Prostate gland (tissue), 2 donors: ENCODE measurements around the gene C1orf35.

Source experiments
- POLR2A ChIP-seq: fragments of 450-650 bp; IDR thresholded peaks from one replicate; pipeline ENCODE4 v1.6.1; 2016; ENCODE audit warnings: antibody characterized with exemption, mild to moderate bottlenecking
- POLR2AphosphoS5 ChIP-seq: sonication (generic); formaldehyde crosslinking; IDR thresholded peaks from one replicate; pipeline ENCODE4 v1.6.1; 2017; ENCODE audit warnings: antibody characterized with exemption
- TF ChIP-seq, protein P1 (sequence below), 4 experiments: fragments of 200-600 bp in 2 of 4; fragments of 450-650 bp in 2 of 4; sonication (generic) in 2 of 4; IDR thresholded peaks; 1 replicate in 3 of 4; 2 replicates in 1 of 4; pipeline ENCODE4 v1.5.1; 2016 to 2019; ENCODE audit warnings: antibody characterized with exemption in 4 of 4, mild to moderate bottlenecking in 2 of 4, moderate library complexity in 2 of 4

DNA sequence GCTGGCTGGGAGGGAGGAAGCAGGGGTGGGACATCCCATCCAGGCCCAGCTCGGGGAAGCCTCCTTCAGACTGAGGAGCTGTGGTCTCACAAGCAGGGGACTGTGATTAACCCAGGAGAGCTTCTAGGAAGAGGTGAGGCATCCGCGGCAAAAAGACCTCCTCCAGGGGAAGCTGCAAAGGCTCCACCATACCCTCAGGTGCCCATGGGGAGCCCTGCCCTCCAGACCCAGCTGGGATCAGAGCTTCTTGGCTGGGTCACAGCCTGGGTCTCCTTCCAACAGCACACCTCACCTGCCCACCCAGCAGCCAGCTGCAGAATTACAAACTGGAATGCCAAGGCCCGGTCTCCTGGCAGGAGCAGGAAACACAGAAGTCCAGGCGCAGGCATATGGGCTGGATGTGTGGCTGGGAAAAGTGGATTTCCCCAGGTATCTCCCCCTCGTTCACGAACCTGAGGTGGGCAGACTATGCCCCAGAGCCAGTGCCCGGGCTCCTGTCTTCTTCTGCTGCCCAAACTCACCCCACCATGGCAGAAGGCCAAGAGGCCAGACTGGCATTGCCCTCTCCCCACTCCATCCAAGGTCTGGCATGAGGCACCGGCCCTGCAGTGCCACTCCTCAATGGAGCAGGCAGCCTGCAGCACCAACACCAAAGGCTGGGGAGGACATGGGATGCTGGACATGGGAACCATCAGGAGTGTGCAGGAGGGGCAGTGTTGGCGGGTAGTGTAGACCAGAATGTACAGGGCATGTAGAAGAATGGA is 36.1 kb downstream of the C1orf35 start:
- TF ChIP-seq, protein P1, sequence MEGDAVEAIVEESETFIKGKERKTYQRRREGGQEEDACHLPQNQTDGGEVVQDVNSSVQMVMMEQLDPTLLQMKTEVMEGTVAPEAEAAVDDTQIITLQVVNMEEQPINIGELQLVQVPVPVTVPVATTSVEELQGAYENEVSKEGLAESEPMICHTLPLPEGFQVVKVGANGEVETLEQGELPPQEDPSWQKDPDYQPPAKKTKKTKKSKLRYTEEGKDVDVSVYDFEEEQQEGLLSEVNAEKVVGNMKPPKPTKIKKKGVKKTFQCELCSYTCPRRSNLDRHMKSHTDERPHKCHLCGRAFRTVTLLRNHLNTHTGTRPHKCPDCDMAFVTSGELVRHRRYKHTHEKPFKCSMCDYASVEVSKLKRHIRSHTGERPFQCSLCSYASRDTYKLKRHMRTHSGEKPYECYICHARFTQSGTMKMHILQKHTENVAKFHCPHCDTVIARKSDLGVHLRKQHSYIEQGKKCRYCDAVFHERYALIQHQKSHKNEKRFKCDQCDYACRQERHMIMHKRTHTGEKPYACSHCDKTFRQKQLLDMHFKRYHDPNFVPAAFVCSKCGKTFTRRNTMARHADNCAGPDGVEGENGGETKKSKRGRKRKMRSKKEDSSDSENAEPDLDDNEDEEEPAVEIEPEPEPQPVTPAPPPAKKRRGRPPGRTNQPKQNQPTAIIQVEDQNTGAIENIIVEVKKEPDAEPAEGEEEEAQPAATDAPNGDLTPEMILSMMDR (IDR thresholded peaks at IDR 0.05) = no peak
- no peak for TF ChIP-seq POLR2A
- TF ChIP-seq POLR2AphosphoS5 = no peak
